Adrenal gland (tissue), 19 donors: ENCODE results near the gene DSE. TPM values are rescaled to one million over a fixed set of nuclear protein-coding genes. Genes with fewer than 3 reads are reported as not detected.
"Not testable (repeated sequence)": the region's sequence is repeated elsewhere in the genome, so short reads cannot be mapped to it uniquely, and the experiment has no call there.

Experiments used
- DNase-seq, 7 donors: peaks; one replicate each; pipeline ENCODE4 v3.0.0-alpha.2; 2019 to 2020
- H3K27ac ChIP-seq, 5 donors: fragments of 200-600 bp; sonication (generic) in 4 of 5; 1 replicate in 3 of 5; 2 replicates in 2 of 5; pipeline versions ENCODE4 v1.5.1 to v1.8.0; 2016 to 2020; ENCODE audit warnings: mild to moderate bottlenecking in 1 of 5
- H3K27me3 ChIP-seq: fragments of 200-600 bp; 2 replicates; pipeline ENCODE4 v1.8.0; 2021
- H3K36me3 ChIP-seq, 2 donors: fragments of 200-600 bp; replicated peaks in 1 of 2; 1 replicate in 1 of 2; 2 replicates in 1 of 2; pipeline versions ENCODE4 v1.5.1 to v1.8.0; 2018 to 2022
- H3K4me1 ChIP-seq, 2 donors: fragments of 200-600 bp; replicated peaks in 1 of 2; 1 replicate in 1 of 2; 2 replicates in 1 of 2; pipeline versions ENCODE4 v1.5.1 to v1.8.0; 2018 to 2021
- H3K4me3 ChIP-seq, 4 donors: fragments of 200-600 bp; sonication (generic) in 3 of 4; one replicate each; pipeline ENCODE4 v1.5.1; 2016 to 2018
- H3K9me3 ChIP-seq, 3 donors: fragments of 200-600 bp; sonication (generic) in 1 of 3; replicated peaks in 1 of 3; 1 replicate in 2 of 3; 2 replicates in 1 of 3; pipeline versions ENCODE4 v1.5.1 to v1.8.0; 2016 to 2021
- POLR2A ChIP-seq, 2 donors: fragments of 450-650 bp; IDR thresholded peaks; one replicate each; pipeline ENCODE4 v1.6.1; 2017; ENCODE audit warnings: antibody characterized with exemption in 2 of 2, mild to moderate bottlenecking in 2 of 2, moderate library complexity in 1 of 2
- WGBS, 4 donors: extraction: QIAGEN DNeasy Blood & Tissue Kit in 2 of 4; methylation state at CpG; one replicate each; pipeline versions ENCODE4 v1.1.5 to v1.1.7; 2013 to 2017; 5-methylcytosine and 5-hydroxymethylcytosine counted together
- intact Hi-C, 2 donors: fragments of 100-400 bp; cut with DNase I; formaldehyde crosslinking; loops; one replicate each; pipeline versions ENCODE4 v1.14.1 to v1.15.0; 2022 to 2023
- long read RNA-seq, 10 donors: library from polyadenylated mRNA in 3 of 10; unstranded in 2 of 10; stranded (forward) in 1 of 10; transcript quantifications; one replicate each; pipeline ENCODE4 v2.0.0 and lab custom pipeline, GENCODE V29; 2021 to 2026
- polyA plus RNA-seq, 3 donors: library from polyadenylated mRNA; stranded (reverse); fragments of 200-250 nt in 2 of 3; fragments of 350-450 nt in 1 of 3; fragmentation: Illumina TruSeq in 1 of 3; extraction: RNeasy Lipid Tissue Mini Kit (QIAGEN cat#74804) in 1 of 3; gene quantifications; one replicate each; pipeline ENCODE4 v1.2.3, GENCODE V29; 2013 to 2014
- total RNA-seq, 9 donors: library from RNA; depleted of rRNA in 4 of 9; stranded (reverse); fragments of >200 nt in 4 of 9; fragments of 120-200 nt in 1 of 9; fragmentation: NEBNext Ultra II Directional in 1 of 9; extraction: Animal tissue kit (Norgen Biotek cat#: 25700) in 1 of 9; gene quantifications; one replicate each; pipeline versions ENCODE4 v1.1.0 to v1.2.4, GENCODE V29; 2013 to 2023
- TF ChIP-seq, protein P1 (sequence below), 6 experiments: fragments of 450-650 bp in 4 of 6; fragments of 200-600 bp in 2 of 6; sonication (generic) in 1 of 6; IDR thresholded peaks; 1 replicate in 5 of 6; 2 replicates in 1 of 6; pipeline versions ENCODE4 v1.5.1 to v1.8.0; 2016 to 2021; ENCODE audit warnings: antibody characterized with exemption in 6 of 6, mild to moderate bottlenecking in 2 of 6, moderate library complexity in 1 of 6
- donor health status: healthy with polysubstance abuse.
- donor health status: Bipolar disorder and iron deficiency.
- donor health status: DM: yes; HTN: yes; CAD: no.
- donor health status: DM: no; HTN: no; CAD: no.
- donor health status: DM: no; HTN: no; CAD: no.
- donor health status: DM: yes; HTN: yes; CAD: no.

DSE gene
- total RNA-seq (10 to 100 TPM; 14.5 to 67.4 (median 40.5) TPM), polyA plus RNA-seq (10 to 100 TPM in 1 of 3 donors, 1 to 10 TPM in 2; 7.7 to 17.2 (median 8.7) TPM)
- long read RNA-seq, donor 1, full-length matches to known transcripts, result 1 of 1 reads
- long read RNA-seq, donor 1, partial matches to known transcripts, result 0 of 1 reads
- long read RNA-seq, donor 1, other reads (novel, unspliced or antisense), result 0 of 1 reads
- long read RNA-seq, donor 2, full-length matches to known transcripts, result 1 of 8 reads
- long read RNA-seq, donor 2, partial matches to known transcripts, result 7 of 8 reads
- long read RNA-seq, donor 2, other reads (novel, unspliced or antisense), result 0 of 8 reads
- long read RNA-seq, donor 3, full-length matches to known transcripts, result 2 of 2 reads
- long read RNA-seq, donor 3, partial matches to known transcripts, result 0 of 2 reads
- long read RNA-seq, donor 3, other reads (novel, unspliced or antisense), result 0 of 2 reads
- long read RNA-seq, donor 4, partial matches to known transcripts, result 0 of 404 reads
- long read RNA-seq, donor 4, other reads (novel, unspliced or antisense), result 404 of 404 reads
- long read RNA-seq, donor 5, full-length matches to known transcripts, result 20 of 133 reads
- long read RNA-seq, donor 5, partial matches to known transcripts, result 4 of 133 reads
- long read RNA-seq, donor 5, other reads (novel, unspliced or antisense), result 109 of 133 reads
- long read RNA-seq, donor 6, partial matches to known transcripts, result 1 of 98 reads
- long read RNA-seq, donor 6, other reads (novel, unspliced or antisense), result 97 of 98 reads
- long read RNA-seq, donor 7, result 0 reads
- long read RNA-seq, donor 8, full-length matches to known transcripts, result 2 of 10 reads
- long read RNA-seq, donor 8, partial matches to known transcripts, result 8 of 10 reads
- long read RNA-seq, donor 8, other reads (novel, unspliced or antisense), result 0 of 10 reads
- long read RNA-seq, donor 9, full-length matches to known transcripts, result 1 of 1 reads
- long read RNA-seq, donor 9, partial matches to known transcripts, result 0 of 1 reads
- long read RNA-seq, donor 9, other reads (novel, unspliced or antisense), result 0 of 1 reads
- long read RNA-seq, donor 10, result 0 reads

DNA sequence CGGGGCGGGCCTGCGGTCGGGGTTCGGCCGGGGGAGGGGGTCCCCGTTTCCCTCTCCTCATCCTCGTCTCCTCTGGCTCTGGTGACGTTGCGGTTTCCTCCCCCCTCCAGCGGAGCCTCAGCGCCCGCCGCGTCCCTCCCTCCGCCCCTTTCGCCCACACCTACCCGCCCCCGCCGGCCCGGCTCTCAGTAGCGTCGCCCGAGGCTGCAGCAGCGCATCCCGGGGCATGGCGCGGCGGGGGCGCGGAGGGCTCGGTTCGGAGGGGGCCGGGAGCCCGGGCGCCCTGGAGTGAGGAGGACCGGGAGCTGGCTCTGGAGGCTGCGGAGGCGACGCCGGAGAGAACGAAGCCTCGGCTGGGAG is at the start of gene DSE:
Gene DSE, plus strand, starts transcription at position 188 of the 360 bp plus-strand sequence. CDS start 28,304 bp downstream, outside the sequence.
- 0 to 1% (median 1%) methylated on average over 27 to 43 of the region's 43 CpGs; no CpG with 5 or more reads in 1 of the 4 donors for WGBS, 4 donors
- TF ChIP-seq, protein P1, sequence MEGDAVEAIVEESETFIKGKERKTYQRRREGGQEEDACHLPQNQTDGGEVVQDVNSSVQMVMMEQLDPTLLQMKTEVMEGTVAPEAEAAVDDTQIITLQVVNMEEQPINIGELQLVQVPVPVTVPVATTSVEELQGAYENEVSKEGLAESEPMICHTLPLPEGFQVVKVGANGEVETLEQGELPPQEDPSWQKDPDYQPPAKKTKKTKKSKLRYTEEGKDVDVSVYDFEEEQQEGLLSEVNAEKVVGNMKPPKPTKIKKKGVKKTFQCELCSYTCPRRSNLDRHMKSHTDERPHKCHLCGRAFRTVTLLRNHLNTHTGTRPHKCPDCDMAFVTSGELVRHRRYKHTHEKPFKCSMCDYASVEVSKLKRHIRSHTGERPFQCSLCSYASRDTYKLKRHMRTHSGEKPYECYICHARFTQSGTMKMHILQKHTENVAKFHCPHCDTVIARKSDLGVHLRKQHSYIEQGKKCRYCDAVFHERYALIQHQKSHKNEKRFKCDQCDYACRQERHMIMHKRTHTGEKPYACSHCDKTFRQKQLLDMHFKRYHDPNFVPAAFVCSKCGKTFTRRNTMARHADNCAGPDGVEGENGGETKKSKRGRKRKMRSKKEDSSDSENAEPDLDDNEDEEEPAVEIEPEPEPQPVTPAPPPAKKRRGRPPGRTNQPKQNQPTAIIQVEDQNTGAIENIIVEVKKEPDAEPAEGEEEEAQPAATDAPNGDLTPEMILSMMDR (IDR thresholded peaks at IDR 0.05), result no peak
- TF ChIP-seq POLR2A (IDR thresholded peaks at IDR 0.05), result peak; percentile 71 to 79

DNA sequence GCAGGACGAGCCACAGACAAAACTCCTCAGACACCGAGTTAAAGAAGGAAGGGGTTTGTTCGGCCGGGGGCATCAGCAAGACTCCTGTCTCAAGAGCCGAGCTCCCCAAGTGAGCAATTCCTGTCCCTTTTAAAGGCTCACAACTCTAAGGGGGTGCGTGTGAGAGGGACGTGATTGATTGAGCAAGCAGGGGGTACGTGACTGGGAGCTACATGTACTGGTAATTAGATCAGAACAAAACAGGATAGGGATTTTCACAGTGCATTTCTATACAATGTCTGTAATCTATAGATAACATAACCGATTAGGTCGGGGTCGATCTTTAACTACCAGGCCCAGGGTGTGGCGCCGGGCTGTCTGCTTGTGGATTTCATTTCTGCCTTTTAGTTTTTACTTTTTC is 48.8 kb upstream of the DSE start:
- H3K36me3 ChIP-seq, result not testable (repeated sequence)

More for the DNA sequence above, at the start of gene DSE:
- Histone ChIP-seq H3K36me3 (no peaks in the 10 kb centered on the region), H3K9me3 (no peaks in the 10 kb centered on the region), H3K4me3 (peak within 1 kb of the TSS; percentile 55 to 86 (median 68)), H3K27ac (peak within 1 kb of the TSS; percentile 87 to 95 (median 90)), H3K4me1 (peaks cover 0 to 8% of the 10 kb centered on the region in 2 donors), H3K27me3 (no peaks in the 10 kb centered on the region)
- intact Hi-C loops, result no loop called here
- peak; percentile 77 to 87 (median 81) for DNase-seq

DNA sequence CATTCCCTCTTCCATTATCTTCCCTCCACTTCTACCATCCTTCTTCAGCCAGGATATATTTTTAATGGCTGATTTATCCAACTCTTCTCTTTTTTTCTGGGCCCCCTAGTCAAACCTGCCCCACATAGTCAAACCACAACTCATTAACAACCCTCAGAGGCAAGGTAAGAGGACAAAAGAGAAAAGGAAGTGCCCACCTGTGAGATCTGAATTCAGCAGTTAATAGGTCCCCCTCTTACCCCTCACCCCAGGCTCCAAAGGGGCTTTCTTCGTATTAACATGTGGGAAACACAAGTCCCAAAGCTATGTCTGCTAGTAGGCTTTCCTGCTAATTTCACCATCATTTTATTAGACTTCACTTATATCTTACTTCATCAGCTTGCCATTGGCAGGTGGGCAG is 46.9 kb upstream of the DSE start:
- Histone ChIP-seq H3K27ac (no peak overlapping the region), H3K9me3 (no peaks in the 10 kb centered on the region), H3K36me3 (no peaks in the 10 kb centered on the region), H3K4me1 (no peaks in the 10 kb centered on the region), H3K4me3 (no peak overlapping the region), H3K27me3 (no peaks in the 10 kb centered on the region)
- intact Hi-C loops, result no loop called here
- DNase-seq, result no peak
- TF ChIP-seq, protein P1 (IDR thresholded peaks at IDR 0.05), result no peak
- TF ChIP-seq POLR2A (IDR thresholded peaks at IDR 0.05), result no peak
- WGBS, 4 donors, result 88 to 100% (median 95%) methylated on average over 1 of the region's 1 CpG

More for the DNA sequence above, 48.8 kb upstream of the DSE start:
- WGBS, 4 donors, result 83 to 95% (median 93%) methylated on average over 13 of the region's 13 CpGs
- H3K4me3 ChIP-seq, H3K27me3 ChIP-seq, H3K4me1 ChIP-seq, DNase-seq, intact Hi-C loops, H3K9me3 ChIP-seq, H3K27ac ChIP-seq: not testable (repeated sequence)

DNA sequence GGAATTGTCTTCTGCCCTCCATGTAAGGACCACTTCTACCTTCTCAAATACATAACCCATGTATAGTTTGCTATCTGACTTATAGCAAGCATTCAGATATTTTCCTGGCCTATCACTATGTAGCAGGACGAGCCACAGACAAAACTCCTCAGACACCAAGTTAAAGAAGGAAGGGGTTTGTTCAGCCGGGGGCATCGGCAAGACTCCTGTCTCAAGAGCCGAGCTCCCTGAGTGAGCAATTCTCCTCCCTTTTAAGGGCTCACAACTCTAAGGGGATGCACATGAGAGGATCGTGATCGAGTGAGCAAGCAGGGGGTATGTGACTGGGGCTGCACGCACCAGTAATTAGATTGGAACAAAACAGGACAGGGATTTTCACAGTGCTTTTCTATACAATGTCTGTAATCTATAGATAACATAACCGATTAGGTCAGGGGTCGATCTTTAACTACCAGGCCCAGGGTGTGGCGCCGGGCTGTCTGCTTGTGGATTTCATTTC is 45.1 kb upstream of the DSE start:
- H3K4me1 ChIP-seq, DNase-seq, H3K27ac ChIP-seq, H3K4me3 ChIP-seq, H3K36me3 ChIP-seq, H3K9me3 ChIP-seq, intact Hi-C loops, H3K27me3 ChIP-seq: not testable (repeated sequence)
- 95 to 97% (median 97%) methylated on average over 9 to 11 of the region's 11 CpGs for WGBS, 4 donors
